Breast epithelium (tissue), 3 donors: ENCODE results near the gene ZKSCAN5.

ENCODE experiments used
- CTCF ChIP-seq, 3 donors: fragments of 450-650 bp; IDR thresholded peaks; one replicate each; pipeline ENCODE4 v1.5.1; 2016 to 2017; ENCODE audit warnings: antibody characterized with exemption in 3 of 3, mild to moderate bottlenecking in 3 of 3, moderate library complexity in 3 of 3
- POLR2A ChIP-seq: fragments of 450-650 bp; IDR thresholded peaks from one replicate; pipeline ENCODE4 v1.6.1; 2016; ENCODE audit warnings: antibody characterized with exemption, mild to moderate bottlenecking, moderate library complexity

DNA sequence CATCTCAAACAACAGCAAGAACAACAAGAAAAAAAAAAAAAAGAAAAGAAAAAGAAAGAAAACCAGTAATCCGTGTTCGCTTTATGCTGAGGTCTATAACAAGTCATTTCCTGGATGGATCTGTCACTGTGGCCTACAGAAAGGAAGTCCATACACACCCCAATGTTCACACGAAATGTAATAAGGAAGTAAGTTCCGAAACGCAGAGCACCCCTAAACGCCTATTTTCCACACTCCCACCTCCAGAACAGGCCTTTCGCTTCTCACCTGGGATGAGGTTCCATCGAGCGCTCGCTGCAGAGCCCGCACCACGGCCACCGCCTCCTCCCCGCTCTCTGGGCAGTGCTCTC lies 5.1 kb upstream of the ZKSCAN5 start:
- TF ChIP-seq CTCF (IDR thresholded peaks at IDR 0.05) (no peak), POLR2A (no peak)
